Activated CD4-positive, alpha-beta T cell treated with anti-CD3 and anti-CD28 coated beads, Interleukin-2, amount 10 ng/mL, durations not matched to agents 24 days and 14 days (primary cell): Measurements from ENCODE around the gene PAH. TPM values are rescaled to one million over a fixed set of nuclear protein-coding genes. Genes with fewer than 3 reads are reported as not detected.

ENCODE experiments used
- DNase-seq: peaks from one replicate; pipeline ENCODE4 v3.0.0; 2022
- H3K27ac Mint-ChIP-seq: one replicate; pipeline ENCODE4 v1.8.0; 2022; ENCODE audit warnings: mild to moderate bottlenecking, mixed read lengths
- H3K27me3 Mint-ChIP-seq: one replicate; pipeline ENCODE4 v1.8.0; 2022; ENCODE audit warnings: mixed read lengths
- H3K36me3 Mint-ChIP-seq: one replicate; pipeline ENCODE4 v1.8.0; 2022; ENCODE audit warnings: low read depth, mild to moderate bottlenecking, mixed read lengths
- H3K4me1 Mint-ChIP-seq: one replicate; pipeline ENCODE4 v1.8.0; 2021; ENCODE audit warnings: mixed read lengths
- H3K4me3 Mint-ChIP-seq: one replicate; pipeline ENCODE4 v1.8.0; 2022; ENCODE audit warnings: mild to moderate bottlenecking, moderate library complexity, mixed read lengths
- H3K9me3 Mint-ChIP-seq: one replicate; pipeline ENCODE4 v1.8.0; 2021; ENCODE audit warnings: mixed read lengths
- intact Hi-C: fragments of 100-400 bp; cut with micrococcal nuclease; formaldehyde crosslinking; loops from one replicate; pipeline ENCODE4 v1.15.1; 2023
- total RNA-seq: library from RNA; stranded (reverse); gene quantifications from 2 replicates; pipeline ENCODE4 v1.2.3, GENCODE V29; 2022

Gene PAH
- total RNA-seq, 1 donor from 2014 or later, result not detected

DNA sequence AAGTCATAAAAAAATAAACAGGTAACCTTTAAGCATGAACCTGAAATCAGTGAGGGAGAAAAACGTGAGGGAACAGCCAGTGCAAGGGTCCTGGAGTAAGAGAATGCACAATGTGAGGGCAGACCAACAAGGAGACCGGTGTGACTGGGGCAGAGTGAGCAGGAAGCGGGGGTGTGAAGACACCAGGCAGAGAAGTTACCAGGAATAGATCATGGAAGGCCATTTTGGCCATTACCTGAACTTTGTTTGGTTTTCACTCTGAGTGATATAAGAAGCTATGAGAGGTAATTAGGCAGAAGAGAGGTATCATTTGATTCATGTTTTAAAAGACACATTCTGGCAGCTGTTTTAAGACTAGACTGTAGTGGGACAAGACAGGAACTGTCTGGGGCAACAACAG is 15.0 kb downstream of the PAH start:
- Mint-ChIP-seq H3K27ac (no peak overlapping the region), H3K4me1 (no peaks in the 10 kb centered on the region), H3K4me3 (no peak overlapping the region), H3K9me3 (no peaks in the 10 kb centered on the region), H3K27me3 (peaks cover 3% of the 10 kb centered on the region), H3K36me3 (no peaks in the 10 kb centered on the region)
- intact Hi-C loops, result no loop called here
- DNase-seq, result no peak

DNA sequence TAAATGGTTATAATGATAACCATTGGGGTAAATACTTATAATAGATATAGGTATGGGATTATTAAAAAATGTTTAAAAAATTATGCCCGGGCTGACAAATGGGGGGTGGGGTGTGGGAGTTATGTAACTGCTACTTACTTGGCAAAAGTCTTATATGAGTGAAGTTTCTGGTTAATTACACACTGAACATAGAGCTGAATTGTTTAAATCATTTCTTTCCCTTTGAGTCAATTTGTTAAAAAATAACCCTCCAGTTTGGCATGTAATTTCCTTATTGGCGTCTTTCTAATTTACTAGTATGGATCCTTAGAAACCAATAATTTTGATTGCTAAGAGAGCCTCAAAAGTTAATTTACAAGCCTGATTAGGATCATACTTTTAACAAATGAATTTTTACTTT is 16.7 kb downstream of the PAH start:
- intact Hi-C loops, result no loop called here
- no peak overlapping the region for H3K27ac Mint-ChIP-seq
- H3K27me3 Mint-ChIP-seq, result peaks cover 1% of the 10 kb centered on the region
- H3K4me3 Mint-ChIP-seq, result no peak overlapping the region
- DNase-seq, result no peak
- H3K4me1 Mint-ChIP-seq, result no peaks in the 10 kb centered on the region
- H3K36me3 Mint-ChIP-seq, result no peaks in the 10 kb centered on the region
- H3K9me3 Mint-ChIP-seq, result no peaks in the 10 kb centered on the region

DNA sequence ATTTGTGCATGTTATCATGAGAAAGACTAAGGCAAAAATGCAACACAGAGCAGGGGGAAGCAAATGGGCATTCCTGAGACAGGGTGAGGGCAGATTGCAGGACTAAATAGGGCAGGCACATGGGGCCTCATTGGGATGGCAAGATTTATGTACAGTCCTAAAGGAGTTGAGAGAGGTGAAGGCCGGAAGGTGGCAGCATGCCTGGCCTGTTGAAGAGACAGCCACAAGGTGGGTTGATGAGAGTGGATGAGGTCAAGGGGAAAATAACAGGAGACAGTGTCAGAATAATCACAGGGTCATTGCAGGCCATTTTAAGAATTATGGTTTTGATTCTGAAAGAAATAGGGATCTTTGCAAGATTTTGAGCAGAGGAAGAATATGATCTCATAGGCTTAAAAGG is 21.0 kb downstream of the PAH start:
- H3K36me3 Mint-ChIP-seq, result no peaks in the 10 kb centered on the region
- no peaks in the 10 kb centered on the region for H3K4me1 Mint-ChIP-seq
- no peaks in the 10 kb centered on the region for H3K9me3 Mint-ChIP-seq
- no peak overlapping the region for H3K27ac Mint-ChIP-seq
- H3K4me3 Mint-ChIP-seq, result no peak overlapping the region
- DNase-seq, result no peak
- H3K27me3 Mint-ChIP-seq, result peaks cover 3% of the 10 kb centered on the region
- intact Hi-C loops, result no loop called here

DNA sequence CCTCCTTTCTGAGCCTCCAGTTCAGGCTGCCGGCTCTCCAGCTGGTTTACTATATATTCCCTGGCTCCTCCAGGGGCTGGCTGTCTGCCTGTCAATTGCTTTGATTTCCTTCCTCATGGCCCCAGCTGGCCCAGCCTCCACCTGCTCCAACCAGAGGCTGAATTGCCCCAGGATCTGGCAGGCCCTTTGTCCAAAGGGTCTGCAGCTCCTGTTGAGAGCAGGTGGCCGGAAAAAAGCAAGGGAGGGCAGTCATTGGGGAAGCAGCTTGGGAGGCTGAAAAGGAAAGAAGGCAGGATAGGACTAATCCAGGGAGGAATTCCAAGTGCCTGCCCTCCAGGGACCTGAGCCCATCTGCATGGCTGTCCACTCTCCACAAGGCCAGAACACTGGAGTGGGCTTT is 25.3 kb downstream of the PAH start:
- no peaks in the 10 kb centered on the region for H3K36me3 Mint-ChIP-seq
- H3K27ac Mint-ChIP-seq, result no peak overlapping the region
- intact Hi-C loops, result no loop called here
- H3K4me1 Mint-ChIP-seq, result no peaks in the 10 kb centered on the region
- peaks cover 4% of the 10 kb centered on the region for H3K27me3 Mint-ChIP-seq
- no peaks in the 10 kb centered on the region for H3K9me3 Mint-ChIP-seq
- no peak for DNase-seq
- H3K4me3 Mint-ChIP-seq, result no peak overlapping the region

DNA sequence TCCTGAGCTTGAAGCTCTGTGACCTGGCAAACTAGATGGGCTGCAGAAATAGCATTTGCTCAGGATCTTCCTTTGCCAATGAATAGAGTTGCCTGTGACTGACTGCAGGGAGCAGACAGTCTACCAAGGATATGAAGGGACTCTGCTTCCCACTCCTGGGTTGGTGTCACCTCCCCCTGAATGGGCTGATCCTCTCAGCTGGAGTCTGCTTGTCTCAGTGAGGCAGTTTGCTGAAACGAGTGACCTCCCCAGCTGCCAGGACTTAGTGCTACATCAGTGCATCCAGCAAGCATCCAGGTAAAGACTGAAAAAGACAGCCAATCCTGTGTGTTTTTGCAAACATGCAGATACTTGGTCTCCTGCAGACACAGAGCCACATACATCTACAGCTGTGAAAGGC is 28.5 kb downstream of the PAH start:
- Mint-ChIP-seq H3K9me3 (no peaks in the 10 kb centered on the region), H3K4me1 (no peaks in the 10 kb centered on the region), H3K27me3 (peaks cover 6% of the 10 kb centered on the region), H3K36me3 (no peaks in the 10 kb centered on the region), H3K27ac (no peak overlapping the region), H3K4me3 (no peak overlapping the region)
- DNase-seq, result no peak
- intact Hi-C loops, result no loop called here

DNA sequence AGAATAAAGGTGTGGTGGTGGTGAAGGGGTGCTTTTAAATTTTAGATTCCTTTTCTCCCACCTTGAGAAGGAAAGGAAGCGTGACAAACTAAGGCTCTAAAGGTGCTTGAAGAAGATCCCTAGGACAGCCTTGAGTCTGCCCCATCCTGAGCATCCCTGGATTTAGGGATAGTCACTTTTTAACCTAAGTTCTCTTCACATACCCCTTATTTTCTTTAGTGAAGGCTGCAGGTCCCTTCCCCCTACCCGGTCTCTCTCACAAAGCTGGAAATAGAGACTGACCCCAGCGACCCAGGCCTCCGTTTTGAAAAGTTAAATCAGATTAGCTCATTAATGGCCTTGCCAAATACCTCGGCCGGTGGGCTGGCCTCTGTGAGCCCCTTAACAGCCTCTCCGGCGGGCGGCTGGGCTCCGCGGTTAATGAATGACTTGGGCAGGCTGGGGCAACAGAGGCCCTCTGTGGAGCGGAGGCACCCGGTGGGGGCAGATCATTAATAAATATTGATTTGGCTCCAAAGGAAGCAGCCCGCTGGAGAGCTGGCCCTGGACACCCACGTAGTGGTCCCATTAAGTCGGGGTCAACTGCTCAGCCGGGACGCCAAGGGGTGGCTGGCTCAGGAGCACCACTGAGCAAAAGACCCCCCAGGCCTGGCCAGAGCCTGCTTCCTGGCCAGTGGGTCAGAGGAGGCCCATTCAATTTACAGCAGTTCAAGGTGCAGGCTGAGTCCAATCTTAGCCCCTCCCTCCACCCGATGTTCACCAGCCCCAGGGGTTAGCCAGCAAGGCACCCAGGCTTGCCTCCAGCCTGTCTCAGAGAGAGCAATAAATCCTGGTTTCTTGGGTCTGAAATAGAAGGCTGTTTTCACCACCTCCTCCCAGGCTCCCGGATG is 31.8 kb downstream of the PAH start:
- Mint-ChIP-seq H3K9me3 (no peaks in the 10 kb centered on the region), H3K27me3 (peaks cover 4% of the 10 kb centered on the region), H3K36me3 (no peaks in the 10 kb centered on the region), H3K4me1 (no peaks in the 10 kb centered on the region), H3K27ac (no peak overlapping the region), H3K4me3 (no peak overlapping the region)
- DNase-seq, result no peak
- intact Hi-C loops, result no loop called here

DNA sequence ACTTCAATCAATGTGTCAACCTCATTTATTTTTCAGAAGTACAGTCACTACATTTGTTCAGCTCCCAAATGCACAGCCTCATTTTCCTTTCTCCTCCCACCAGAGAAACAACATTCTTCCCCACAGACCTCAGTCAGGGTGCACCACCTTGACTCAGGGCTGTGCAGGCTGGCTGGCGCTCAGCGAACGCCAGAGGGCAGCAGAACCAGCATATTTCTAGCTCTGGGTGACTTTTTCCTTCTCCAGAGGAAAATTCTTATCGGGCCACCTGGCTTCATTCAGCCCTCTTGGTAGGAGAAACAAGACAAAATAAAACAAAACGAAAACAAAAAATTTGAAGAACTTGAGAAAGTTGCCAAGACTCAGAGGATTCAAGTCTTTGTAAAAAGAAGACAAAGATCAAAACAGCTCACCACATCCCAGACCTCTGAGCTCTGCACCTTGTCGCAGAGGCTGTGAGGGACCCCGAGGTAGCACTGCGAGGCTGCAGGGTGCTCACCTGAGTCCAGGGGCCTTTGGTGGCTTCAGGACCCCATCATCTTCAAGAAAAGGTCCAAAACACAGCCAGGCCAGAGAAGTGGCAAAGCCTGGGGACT is 33.7 kb downstream of the PAH start:
- intact Hi-C loops, result loop anchor here (1.0 kb wide), 1 partner anchor 665 kb away; no protein-coding TSS in a partner anchor
- peak; percentile 80 for DNase-seq
- peaks cover 7% of the 10 kb centered on the region for H3K4me1 Mint-ChIP-seq
- no peaks in the 10 kb centered on the region for H3K9me3 Mint-ChIP-seq
- H3K27ac Mint-ChIP-seq, result no peak overlapping the region
- no peaks in the 10 kb centered on the region for H3K36me3 Mint-ChIP-seq
- H3K4me3 Mint-ChIP-seq, result no peak overlapping the region
- peaks cover 9% of the 10 kb centered on the region for H3K27me3 Mint-ChIP-seq

DNA sequence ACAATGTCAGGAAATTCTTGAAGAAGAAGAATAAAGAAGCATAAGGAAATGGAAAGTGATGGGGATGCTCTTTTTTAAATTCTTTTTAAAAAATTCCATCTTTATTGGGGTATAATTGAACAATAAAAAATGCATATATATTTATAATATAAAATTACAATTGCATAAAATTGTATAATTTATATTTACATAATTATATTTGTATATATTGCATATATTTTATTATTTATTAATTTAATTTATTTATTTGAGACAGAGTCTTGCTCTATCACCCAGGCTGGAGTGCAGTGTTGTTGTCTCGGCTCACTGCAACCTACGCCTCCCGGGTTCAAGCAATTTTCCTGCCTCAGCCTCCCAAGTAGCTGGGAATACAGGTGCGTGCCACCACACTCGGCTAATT is 36.3 kb downstream of the PAH start:
- Mint-ChIP-seq H3K9me3 (no peaks in the 10 kb centered on the region), H3K4me1 (peaks cover 8% of the 10 kb centered on the region), H3K27me3 (peaks cover 7% of the 10 kb centered on the region), H3K27ac (no peak overlapping the region), H3K36me3 (no peaks in the 10 kb centered on the region), H3K4me3 (no peak overlapping the region)
- intact Hi-C loops, result no loop called here
- DNase-seq, result no peak

DNA sequence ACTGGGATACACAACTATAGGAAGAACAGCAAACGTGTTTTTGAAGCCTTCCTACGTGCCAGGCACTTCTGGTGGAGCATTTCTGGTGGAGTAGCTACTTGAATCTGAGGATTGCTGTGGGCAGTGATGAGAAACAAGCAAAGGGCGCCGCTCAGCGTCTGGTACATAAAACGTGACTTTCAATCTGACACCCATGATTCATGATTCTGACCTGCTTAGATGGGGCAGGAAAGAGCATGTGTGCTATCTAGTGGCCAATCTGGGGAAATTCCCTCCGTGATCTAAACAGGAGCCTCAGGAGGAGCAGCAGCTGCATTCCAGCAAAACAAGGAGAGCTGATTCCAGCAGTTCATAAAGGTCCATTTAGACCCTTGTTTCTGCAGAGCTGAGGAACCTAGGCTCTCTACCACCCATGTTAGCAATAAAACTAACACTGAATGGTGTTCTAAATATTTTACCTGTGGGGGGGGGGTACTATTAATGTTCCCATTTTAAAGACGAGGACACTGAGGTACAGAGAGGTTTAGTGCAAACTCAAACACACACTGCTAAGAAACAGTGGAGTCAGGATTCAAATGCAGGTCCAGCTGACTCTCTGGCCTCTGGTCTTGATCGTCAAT is 37.8 kb downstream of the PAH start:
- no peak overlapping the region for H3K27ac Mint-ChIP-seq
- H3K4me1 Mint-ChIP-seq, result peaks cover 8% of the 10 kb centered on the region
- intact Hi-C loops, result no loop called here
- no peaks in the 10 kb centered on the region for H3K9me3 Mint-ChIP-seq
- no peaks in the 10 kb centered on the region for H3K36me3 Mint-ChIP-seq
- peaks cover 7% of the 10 kb centered on the region for H3K27me3 Mint-ChIP-seq
- DNase-seq, result peak; percentile 64
- H3K4me3 Mint-ChIP-seq, result no peak overlapping the region

DNA sequence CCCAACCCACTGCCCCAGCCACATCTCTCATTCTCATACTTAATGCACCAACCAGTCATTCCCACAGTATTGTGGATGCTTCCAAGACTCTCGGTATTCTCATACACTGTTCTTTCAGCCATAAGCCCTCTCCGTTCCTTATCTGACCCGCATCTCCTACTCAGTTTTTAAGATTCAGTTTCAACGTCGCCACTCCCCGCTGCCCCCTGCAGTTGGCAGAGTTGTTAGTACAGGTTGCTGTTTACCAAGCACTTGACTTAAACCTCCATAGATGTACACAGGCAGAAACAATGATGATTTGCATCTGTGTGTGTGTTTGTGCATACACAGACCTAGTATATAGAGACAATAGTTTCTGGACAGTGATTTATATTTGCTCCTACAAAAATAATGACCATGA is 40.2 kb downstream of the PAH start:
- DNase-seq, result no peak
- Mint-ChIP-seq H3K9me3 (no peaks in the 10 kb centered on the region), H3K4me1 (peaks cover 8% of the 10 kb centered on the region), H3K36me3 (no peaks in the 10 kb centered on the region), H3K27ac (no peak overlapping the region), H3K4me3 (no peak overlapping the region), H3K27me3 (peaks cover 9% of the 10 kb centered on the region)
- intact Hi-C loops, result no loop called here

DNA sequence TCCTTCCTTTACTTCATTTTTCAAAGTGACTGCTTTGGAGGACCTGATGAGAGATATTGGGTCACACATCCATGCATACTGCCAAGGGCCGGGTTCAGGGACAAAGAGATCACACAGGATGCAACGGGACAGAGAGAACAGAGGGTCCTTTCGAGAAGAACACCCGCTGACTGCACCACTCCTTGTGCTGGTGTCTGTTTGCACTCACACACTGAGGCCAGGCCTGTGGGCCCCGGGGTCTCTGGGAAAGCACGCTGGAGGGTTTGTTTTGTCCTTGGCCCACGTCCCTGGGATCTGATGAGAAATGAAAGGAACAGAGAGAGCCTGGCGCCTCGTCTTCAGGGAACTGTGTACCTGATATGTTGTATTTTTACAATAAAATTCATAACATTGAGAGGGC is 42.2 kb downstream of the PAH start:
- no peak for DNase-seq
- H3K36me3 Mint-ChIP-seq, result no peaks in the 10 kb centered on the region
- H3K9me3 Mint-ChIP-seq, result no peaks in the 10 kb centered on the region
- intact Hi-C loops, result loop anchor here (2.0 kb wide), 1 partner anchor 938 kb away; no protein-coding TSS in a partner anchor
- H3K27ac Mint-ChIP-seq, result no peak overlapping the region
- H3K4me3 Mint-ChIP-seq, result no peak overlapping the region
- H3K27me3 Mint-ChIP-seq, result peaks cover 9% of the 10 kb centered on the region
- H3K4me1 Mint-ChIP-seq, result peaks cover 8% of the 10 kb centered on the region

DNA sequence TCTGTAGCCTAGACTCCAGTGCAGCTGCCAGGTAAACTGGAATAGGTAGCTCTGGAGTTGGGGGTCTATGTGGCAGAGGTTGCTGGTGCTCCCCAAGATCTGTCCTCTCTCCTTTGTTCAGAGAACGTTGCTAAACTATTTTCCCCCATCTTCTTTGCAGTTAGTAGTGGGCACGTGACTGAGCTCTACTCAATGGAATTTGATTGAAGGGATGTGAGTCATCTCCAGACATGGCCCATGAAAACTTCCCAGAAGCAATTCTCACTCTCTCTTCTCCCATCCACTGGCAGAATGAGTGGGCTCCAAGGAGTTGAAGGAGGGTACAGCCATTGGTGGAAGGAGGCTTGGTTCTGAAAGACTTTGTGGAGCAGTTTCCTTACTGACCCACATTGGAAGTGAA is 44.0 kb downstream of the PAH start:
- no peak overlapping the region for H3K4me3 Mint-ChIP-seq
- intact Hi-C loops, result no loop called here

DNA sequence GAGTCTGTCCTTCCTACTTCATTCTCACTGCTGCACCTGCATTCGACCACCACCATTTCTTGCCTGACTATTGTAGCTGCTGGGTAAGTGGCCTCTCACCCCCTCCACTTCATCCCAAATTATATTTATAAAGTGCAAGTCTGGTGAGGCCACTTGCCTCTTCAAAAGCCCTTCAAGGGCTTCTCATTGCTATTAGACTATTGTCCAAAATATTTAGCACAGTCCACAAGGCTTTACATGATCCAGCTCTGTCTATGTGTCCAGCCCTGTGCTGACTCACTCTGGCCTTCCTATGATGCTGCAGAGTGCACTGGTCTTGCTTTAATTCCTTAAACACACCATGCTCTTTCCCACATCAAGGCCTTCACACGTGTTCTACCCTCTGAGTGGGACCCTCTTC is 46.0 kb downstream of the PAH start:
- intact Hi-C loops, result no loop called here
- Mint-ChIP-seq H3K36me3 (no peaks in the 10 kb centered on the region), H3K27ac (no peak overlapping the region), H3K27me3 (peaks cover 2% of the 10 kb centered on the region), H3K9me3 (no peaks in the 10 kb centered on the region), H3K4me1 (no peaks in the 10 kb centered on the region), H3K4me3 (no peak overlapping the region)
- no peak for DNase-seq

More for the DNA sequence above, 44.0 kb downstream of the PAH start:
- no peaks in the 10 kb centered on the region for H3K4me1 Mint-ChIP-seq
- H3K9me3 Mint-ChIP-seq, result no peaks in the 10 kb centered on the region
- no peak for DNase-seq
- no peak overlapping the region for H3K27ac Mint-ChIP-seq
- no peaks in the 10 kb centered on the region for H3K36me3 Mint-ChIP-seq
- H3K27me3 Mint-ChIP-seq, result peaks cover 3% of the 10 kb centered on the region

DNA sequence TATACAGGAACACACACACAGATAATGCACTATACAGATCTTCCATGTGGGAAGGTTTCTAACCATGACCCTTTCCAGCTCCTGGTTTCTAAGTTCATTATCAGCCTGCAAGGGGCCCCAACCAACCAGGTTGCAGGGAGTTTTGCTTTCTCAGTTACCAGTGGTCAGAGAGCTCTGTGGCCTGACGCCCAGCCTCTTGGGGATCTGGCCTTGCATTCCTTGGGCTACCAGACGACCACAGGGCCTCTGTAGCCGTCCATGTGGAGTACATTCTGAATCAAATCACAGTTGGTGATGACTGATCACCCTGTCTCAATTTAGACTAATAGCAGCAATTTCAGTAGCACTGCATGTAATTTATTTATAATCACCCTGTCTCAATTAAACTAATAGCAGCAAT is 47.5 kb downstream of the PAH start:
- Mint-ChIP-seq H3K27me3 (peaks cover 2% of the 10 kb centered on the region), H3K9me3 (no peaks in the 10 kb centered on the region), H3K4me1 (no peaks in the 10 kb centered on the region), H3K27ac (no peak overlapping the region), H3K36me3 (no peaks in the 10 kb centered on the region), H3K4me3 (no peak overlapping the region)
- intact Hi-C loops, result no loop called here
- no peak for DNase-seq
